NCI-H524 treated with DMSO at 0.1 percent for 48 hours (cell line): Measurements from ENCODE around the gene ANO9.
"Not testable (repeated sequence)": the region's sequence is repeated elsewhere in the genome, so short reads cannot be mapped to it uniquely, and the experiment has no call there.

Experiments
- DNase-seq: peaks from one replicate; lab custom pipeline; 2025; lab: John Stamatoyannopoulos, UW

Gene ANO9

GRCh38 chr11:403021-403760 lies 38.6 kb downstream of the ANO9 start:
- no peak for DNase-seq

- DNase-seq: not testable (repeated sequence)
Observed at GRCh38 chr11:401196-401595, 40.6 kb downstream of the ANO9 start.

GRCh38 chr11:400241-400689 lies 41.5 kb downstream of the ANO9 start:
- no peak for DNase-seq

- DNase-seq: no peak
Observed at GRCh38 chr11:399731-400211, 42.0 kb downstream of the ANO9 start.

- no peak for DNase-seq
Observed at GRCh38 chr11:398826-399225, 43.0 kb downstream of the ANO9 start.

- DNase-seq: no peak
Observed at GRCh38 chr11:396948-397548, 44.8 kb downstream of the ANO9 start.

- DNase-seq: no peak
Observed at GRCh38 chr11:396511-396947, 45.3 kb downstream of the ANO9 start.

GRCh38 chr11:395866-396265 lies 45.9 kb downstream of the ANO9 start:
- DNase-seq: no peak

GRCh38 chr11:394858-395655 lies 46.8 kb downstream of the ANO9 start:
- no peak for DNase-seq

GRCh38 chr11:394034-394857 lies 47.6 kb downstream of the ANO9 start, which contains the start of gene PKP3:
TSS of gene PKP3 (plus strand) at chr11:394209. CDS start at chr11:394293, 84 bp downstream.
- DNase-seq: no peak

GRCh38 chr11:393219-394033 lies 48.4 kb downstream of the ANO9 start:
- no peak for DNase-seq

- no peak for DNase-seq
Observed at GRCh38 chr11:392102-392777, 49.6 kb downstream of the ANO9 start.

GRCh38 chr11:391117-392017 lies 50.4 kb downstream of the ANO9 start:
- DNase-seq: no peak

GRCh38 chr11:390175-390574 lies 51.6 kb downstream of the ANO9 start:
- no peak for DNase-seq

- not testable (repeated sequence) for DNase-seq
Observed at GRCh38 chr11:389369-389768, 52.4 kb downstream of the ANO9 start.

- no peak for DNase-seq
Observed at GRCh38 chr11:387193-387793, 54.5 kb downstream of the ANO9 start.

- no peak for DNase-seq
Observed at GRCh38 chr11:386483-386882, 55.3 kb downstream of the ANO9 start.

GRCh38 chr11:385594-386351 lies 56.0 kb downstream of the ANO9 start:
- DNase-seq: no peak
